Neural progenitor cell (in vitro differentiated cells): ENCODE measurements around the gene RGS18.

Experiments used
- CTCF ChIP-seq: fragments of 200-600 bp; sonication (generic); IDR thresholded peaks from 2 replicates; pipeline ENCODE4 v1.5.1; 2017; ENCODE audit warnings: antibody characterized with exemption, mild to moderate bottlenecking
- EZH2 ChIP-seq: fragments of 200-600 bp; sonication (generic); IDR thresholded peaks from 2 replicates; pipeline ENCODE4 v1.6.1; 2017; ENCODE audit warnings: antibody characterized with exemption, mild to moderate bottlenecking, moderate library complexity
- EZH2phosphoT487 ChIP-seq: fragments of 200-600 bp; sonication (generic); IDR thresholded peaks from 2 replicates; pipeline ENCODE4 v1.6.1; 2017; ENCODE audit warnings: antibody characterized with exemption

GRCh38 chr1:192159781-192160180 lies 1.5 kb downstream of the RGS18 start:
- TF ChIP-seq CTCF = no peak
- TF ChIP-seq EZH2phosphoT487 = no peak
- TF ChIP-seq EZH2 = no peak
